ENCODE data around the gene KHDRBS2.

The KHDRBS2 gene

DNA sequence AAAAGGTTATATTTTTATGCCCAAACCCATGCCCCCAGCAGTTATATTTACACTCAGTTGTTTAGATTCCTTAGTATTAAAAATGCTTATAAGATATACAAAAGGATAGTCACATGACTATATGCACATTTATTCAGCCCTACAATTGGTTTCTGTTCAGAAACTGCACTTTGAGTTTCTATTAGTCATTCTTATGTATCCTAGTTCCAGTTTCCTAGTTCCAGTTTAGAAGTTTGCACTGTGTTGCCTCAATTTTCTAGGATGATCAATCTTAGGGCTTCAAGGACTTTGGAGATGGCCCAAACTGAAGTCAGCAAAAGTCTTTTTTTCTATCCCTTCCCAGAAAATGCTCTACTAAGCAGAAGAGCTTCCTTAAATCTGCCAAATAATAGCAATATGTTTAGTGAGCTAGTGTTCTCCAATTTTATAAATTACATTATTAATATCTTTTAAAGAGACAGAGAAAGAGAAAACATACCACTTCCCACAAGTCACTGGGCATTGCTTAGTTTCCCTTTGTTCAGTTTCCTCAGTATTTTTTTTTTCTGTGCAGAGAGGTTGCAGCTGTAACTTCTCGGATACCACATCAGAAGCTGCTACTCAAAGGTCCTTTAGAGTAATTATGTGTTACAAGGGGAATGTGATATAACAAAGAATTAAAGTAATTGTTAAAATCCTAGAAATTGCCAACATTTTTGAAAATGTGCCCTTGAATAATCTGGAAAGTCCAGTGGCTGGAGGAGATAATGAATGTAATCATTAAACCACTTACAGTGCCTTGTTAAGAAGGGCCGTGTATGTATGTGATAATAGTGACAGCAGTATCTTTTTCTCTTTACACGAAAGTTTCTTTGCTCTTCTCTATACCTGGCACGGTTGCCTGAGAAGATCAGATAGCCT lies 138.8 kb downstream of the KHDRBS2 start:
- H3K36me3 ChIP-seq (replicated peaks; ENCODE audit: low read depth, low read length) = no peaks in the 10 kb centered on the region
- peaks cover 10% of the 10 kb centered on the region for H3K4me1 ChIP-seq (ENCODE audit: low read length)
- no peaks in the 10 kb centered on the region for H4K20me1 ChIP-seq (ENCODE audit: insufficient read depth, low read length)
- H3K9ac ChIP-seq (ENCODE audit: low read length) = no peak overlapping the region
- H3K27ac ChIP-seq (ENCODE audit: low read length) = no peak overlapping the region
- no peak overlapping the region for H3K4me3 ChIP-seq (ENCODE audit: low read length)
- TF ChIP-seq, protein P1, sequence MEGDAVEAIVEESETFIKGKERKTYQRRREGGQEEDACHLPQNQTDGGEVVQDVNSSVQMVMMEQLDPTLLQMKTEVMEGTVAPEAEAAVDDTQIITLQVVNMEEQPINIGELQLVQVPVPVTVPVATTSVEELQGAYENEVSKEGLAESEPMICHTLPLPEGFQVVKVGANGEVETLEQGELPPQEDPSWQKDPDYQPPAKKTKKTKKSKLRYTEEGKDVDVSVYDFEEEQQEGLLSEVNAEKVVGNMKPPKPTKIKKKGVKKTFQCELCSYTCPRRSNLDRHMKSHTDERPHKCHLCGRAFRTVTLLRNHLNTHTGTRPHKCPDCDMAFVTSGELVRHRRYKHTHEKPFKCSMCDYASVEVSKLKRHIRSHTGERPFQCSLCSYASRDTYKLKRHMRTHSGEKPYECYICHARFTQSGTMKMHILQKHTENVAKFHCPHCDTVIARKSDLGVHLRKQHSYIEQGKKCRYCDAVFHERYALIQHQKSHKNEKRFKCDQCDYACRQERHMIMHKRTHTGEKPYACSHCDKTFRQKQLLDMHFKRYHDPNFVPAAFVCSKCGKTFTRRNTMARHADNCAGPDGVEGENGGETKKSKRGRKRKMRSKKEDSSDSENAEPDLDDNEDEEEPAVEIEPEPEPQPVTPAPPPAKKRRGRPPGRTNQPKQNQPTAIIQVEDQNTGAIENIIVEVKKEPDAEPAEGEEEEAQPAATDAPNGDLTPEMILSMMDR (IDR thresholded peaks at IDR 0.05; ENCODE audit: low read depth, low read length) = no peak
- TF ChIP-seq EZH2phosphoT487 (IDR thresholded peaks at IDR 0.05; ENCODE audit: low read depth) = no peak
- H2AFZ ChIP-seq (ENCODE audit: low read depth, low read length) = no peak overlapping the region
- H3K9me3 ChIP-seq (ENCODE audit: insufficient read depth, low read length) = no peaks in the 10 kb centered on the region
- H3K27me3 ChIP-seq (ENCODE audit: low read depth, low read length) = no peaks in the 10 kb centered on the region
- no peaks in the 10 kb centered on the region for H3K79me2 ChIP-seq (ENCODE audit: low read length)
- peak overlapping the region; percentile 13; the same call in 1 of the 2 replicates for H3K4me2 ChIP-seq (ENCODE audit: low read length)

DNA sequence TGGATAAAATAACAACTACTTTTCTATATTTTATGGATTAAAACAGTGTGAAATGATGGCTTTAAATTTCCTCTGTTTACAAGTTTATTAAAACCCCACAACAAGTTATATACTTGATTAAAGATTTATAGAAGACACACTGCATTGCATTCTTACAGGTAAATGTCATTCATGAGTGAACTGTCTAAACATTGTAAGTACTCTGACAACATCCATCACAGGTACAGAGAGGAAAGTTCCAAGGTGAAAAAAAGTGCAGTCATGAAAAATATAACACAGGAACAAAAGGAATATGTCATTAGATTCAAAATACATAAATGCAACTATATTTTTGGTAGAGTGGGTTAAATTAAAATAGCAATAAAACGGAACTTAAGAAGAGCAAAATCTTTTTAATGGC lies 156.9 kb downstream of the KHDRBS2 start:
- H3K27ac ChIP-seq (ENCODE audit: low read length) = no peak overlapping the region
- H3K36me3 ChIP-seq (replicated peaks; ENCODE audit: low read depth, low read length) = no peaks in the 10 kb centered on the region
- no peaks in the 10 kb centered on the region for H3K4me1 ChIP-seq (ENCODE audit: low read length)
- no peak overlapping the region for H3K4me2 ChIP-seq (ENCODE audit: low read length)
- H4K20me1 ChIP-seq (ENCODE audit: insufficient read depth, low read length) = no peaks in the 10 kb centered on the region
- no peaks in the 10 kb centered on the region for H3K9me3 ChIP-seq (ENCODE audit: insufficient read depth, low read length)
- no peak overlapping the region for H2AFZ ChIP-seq (ENCODE audit: low read depth, low read length)
- H3K79me2 ChIP-seq (ENCODE audit: low read length) = no peaks in the 10 kb centered on the region
- TF ChIP-seq EZH2phosphoT487 (IDR thresholded peaks at IDR 0.05; ENCODE audit: low read depth) = no peak
- TF ChIP-seq, protein P1 (IDR thresholded peaks at IDR 0.05; ENCODE audit: low read depth, low read length) = no peak
- H3K27me3 ChIP-seq (ENCODE audit: low read depth, low read length) = no peaks in the 10 kb centered on the region
- H3K9ac ChIP-seq (ENCODE audit: low read length) = no peak overlapping the region
- H3K4me3 ChIP-seq (ENCODE audit: low read length) = no peak overlapping the region

- Histone ChIP-seq H4K20me1 (ENCODE audit: insufficient read depth, low read length) (no peaks in the 10 kb centered on the region), H3K4me2 (ENCODE audit: low read length) (no peak overlapping the region), H3K36me3 (replicated peaks; ENCODE audit: low read depth, low read length) (no peaks in the 10 kb centered on the region), H3K27ac (ENCODE audit: low read length) (no peak overlapping the region), H3K9me3 (ENCODE audit: insufficient read depth, low read length) (0 out of 2 replicates have a peak, but pooled peaks cover 4% of the 10 kb centered on the region), H3K27me3 (ENCODE audit: low read depth, low read length) (no peaks in the 10 kb centered on the region), H3K9ac (ENCODE audit: low read length) (no peak overlapping the region), H3K79me2 (ENCODE audit: low read length) (no peaks in the 10 kb centered on the region), H2AFZ (ENCODE audit: low read depth, low read length) (no peak overlapping the region), H3K4me3 (ENCODE audit: low read length) (no peak overlapping the region), H3K4me1 (ENCODE audit: low read length) (no peaks in the 10 kb centered on the region)
- TF ChIP-seq, protein P1 (IDR thresholded peaks at IDR 0.05; ENCODE audit: low read depth, low read length) = no peak
- TF ChIP-seq EZH2phosphoT487 (IDR thresholded peaks at IDR 0.05; ENCODE audit: low read depth) = no peak
These were observed 166.6 kb downstream of the KHDRBS2 start for GRCh38 chr6:62119401-62119800.

DNA sequence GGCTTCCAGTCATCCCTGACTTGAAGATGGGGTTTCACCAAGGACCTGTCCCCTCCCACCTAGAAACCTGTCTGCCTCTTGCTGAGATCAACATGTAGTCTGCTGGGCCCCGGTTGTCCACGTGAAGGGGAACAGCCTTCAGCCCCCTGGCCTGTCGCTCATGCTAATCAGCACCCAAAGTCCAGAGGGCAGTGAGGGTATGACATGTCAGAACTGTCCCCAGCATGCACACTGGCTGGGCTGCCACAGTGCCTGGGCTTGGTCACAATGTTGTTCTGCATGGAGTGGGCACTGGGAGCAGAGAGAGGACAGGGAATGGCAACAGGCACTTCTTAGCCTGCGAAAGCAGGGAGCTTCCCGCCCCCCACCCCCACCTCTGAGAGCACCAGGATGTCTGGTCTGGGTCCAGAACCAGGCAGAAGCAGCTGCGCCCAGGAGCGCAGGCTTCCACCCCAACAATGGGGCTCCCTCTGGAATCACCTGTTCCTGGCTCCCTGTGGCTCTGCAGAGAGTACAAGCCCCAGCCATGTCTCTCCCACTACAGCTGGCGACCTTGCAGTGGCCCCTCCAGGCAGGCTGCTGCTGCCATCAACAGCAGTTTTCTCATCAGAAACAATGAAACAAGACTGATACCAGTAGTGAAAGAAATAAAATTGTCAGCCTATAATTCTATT lies 182.7 kb downstream of the KHDRBS2 start:
- no peak for TF ChIP-seq EZH2phosphoT487 (IDR thresholded peaks at IDR 0.05; ENCODE audit: low read depth)
- TF ChIP-seq, protein P1 (IDR thresholded peaks at IDR 0.05; ENCODE audit: low read depth, low read length) = no peak
- no peak overlapping the region for H3K4me2 ChIP-seq (ENCODE audit: low read length)
- no peaks in the 10 kb centered on the region for H3K79me2 ChIP-seq (ENCODE audit: low read length)
- no peak overlapping the region for H3K9ac ChIP-seq (ENCODE audit: low read length)
- peaks cover 5% of the 10 kb centered on the region; the same call in 1 of the 2 replicates for H3K9me3 ChIP-seq (ENCODE audit: insufficient read depth, low read length)
- no peaks in the 10 kb centered on the region for H3K36me3 ChIP-seq (replicated peaks; ENCODE audit: low read depth, low read length)
- H3K27me3 ChIP-seq (ENCODE audit: low read depth, low read length) = no peaks in the 10 kb centered on the region
- no peaks in the 10 kb centered on the region for H4K20me1 ChIP-seq (ENCODE audit: insufficient read depth, low read length)
- no peak overlapping the region for H3K4me3 ChIP-seq (ENCODE audit: low read length)
- H3K27ac ChIP-seq (ENCODE audit: low read length) = no peak overlapping the region
- H3K4me1 ChIP-seq (ENCODE audit: low read length) = no peaks in the 10 kb centered on the region
- no peak overlapping the region for H2AFZ ChIP-seq (ENCODE audit: low read depth, low read length)
